Measurements from ENCODE around the gene F10. TPM values are rescaled to one million over a fixed set of nuclear protein-coding genes. Genes with fewer than 3 reads are reported as not detected.

The F10 gene
- total and polyA plus RNA-seq, 2 donors (not counting 3 experiments of a cell fraction or from before 2014, with no cell fraction given): 0.25 TPM; not detected in 1

DNA sequence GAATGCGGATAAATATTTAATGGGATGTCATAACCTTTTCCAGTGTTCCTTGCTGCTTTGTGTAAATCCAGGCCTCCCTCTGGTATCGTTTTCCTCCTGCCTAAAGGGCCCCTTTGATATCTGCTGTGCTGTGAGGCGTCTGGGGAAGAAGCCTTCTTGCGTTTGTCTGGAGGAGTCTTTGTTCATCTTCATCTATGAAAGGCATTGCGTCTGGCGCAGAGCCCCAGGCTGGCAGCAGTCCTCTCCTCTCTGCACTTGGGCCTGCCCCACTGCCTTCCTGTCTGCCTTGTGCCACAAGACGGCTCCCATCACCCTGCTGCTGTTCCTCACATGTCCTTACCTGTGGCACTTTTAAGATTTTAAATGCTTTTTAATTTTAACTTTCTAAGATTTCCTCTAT lies 45.6 kb downstream of the F10 start:
- Histone ChIP-seq H3K9ac (replicated peaks; ENCODE audit: extremely low read depth, insufficient read depth, low read length) (no peak overlapping the region), H3K9me1 (replicated peaks; ENCODE audit: control insufficient read depth, extremely low read depth, insufficient read depth, low read length) (no peaks in the 10 kb centered on the region), H3K4me3 (replicated peaks in 1 of 3; ENCODE audit: insufficient read depth in 1 of 3, low read depth in 1 of 3, low read length in 3 of 3) (no peak overlapping the region), H4K20me1 (replicated peaks; ENCODE audit: control insufficient read depth, extremely low read depth, insufficient read depth, low read length) (no peaks in the 10 kb centered on the region), H3K9me3 (replicated peaks; ENCODE audit: control insufficient read depth, insufficient read depth, low read length) (no peaks in the 10 kb centered on the region), H2AFZ (ENCODE audit: low read depth, low read length) (no peak overlapping the region), H3K36me3 (ENCODE audit: control insufficient read depth in 2 of 2, extremely low read depth in 1 of 2, insufficient read depth in 2 of 2, low read length in 2 of 2) (no peaks in the 10 kb centered on the region), H3K27me3 (ENCODE audit: control insufficient read depth in 2 of 2, insufficient read depth in 2 of 2, low read length in 2 of 2) (peaks cover 0 to 2% of the 10 kb centered on the region in 2 experiments), H3K4me2 (ENCODE audit: insufficient read depth, low read length) (no peak overlapping the region), H3K4me1 (ENCODE audit: control insufficient read depth, extremely low read depth, insufficient read depth, low read length) (peaks cover 24% of the 10 kb centered on the region), H3K27ac (ENCODE audit: insufficient read depth, low read depth, low read length) (no peak overlapping the region), H3K79me2 (ENCODE audit: control insufficient read depth, insufficient read depth, low read length) (no peaks in the 10 kb centered on the region)
- TF ChIP-seq MYC (IDR thresholded peaks at IDR 0.05; ENCODE audit: low read depth, low read length) (no peak), EZH2 (IDR thresholded peaks at IDR 0.05; ENCODE audit: borderline replicate concordance, low read depth, low read length, severe bottlenecking) (no peak), POLR2AphosphoS5 (IDR thresholded peaks at IDR 0.05; ENCODE audit: insufficient read depth, low read depth, low read length) (no peak), POLR2A (IDR thresholded peaks at IDR 0.05; ENCODE audit: low read depth, low read length) (no peak), FOS (IDR thresholded peaks at IDR 0.05; ENCODE audit: borderline replicate concordance, insufficient read depth, low read length) (no peak), JUN (IDR thresholded peaks at IDR 0.05; ENCODE audit: borderline replicate concordance, insufficient read depth, insufficient read length, low read depth) (no peak), GATA2 (IDR thresholded peaks at IDR 0.05; ENCODE audit: insufficient read depth, insufficient read length, low read depth, low read length) (no peak)
- TF ChIP-seq, protein P1, sequence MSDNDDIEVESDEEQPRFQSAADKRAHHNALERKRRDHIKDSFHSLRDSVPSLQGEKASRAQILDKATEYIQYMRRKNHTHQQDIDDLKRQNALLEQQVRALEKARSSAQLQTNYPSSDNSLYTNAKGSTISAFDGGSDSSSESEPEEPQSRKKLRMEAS (IDR thresholded peaks at IDR 0.05; ENCODE audit: insufficient read depth, insufficient read length): no peak
- TF ChIP-seq, protein P2, sequence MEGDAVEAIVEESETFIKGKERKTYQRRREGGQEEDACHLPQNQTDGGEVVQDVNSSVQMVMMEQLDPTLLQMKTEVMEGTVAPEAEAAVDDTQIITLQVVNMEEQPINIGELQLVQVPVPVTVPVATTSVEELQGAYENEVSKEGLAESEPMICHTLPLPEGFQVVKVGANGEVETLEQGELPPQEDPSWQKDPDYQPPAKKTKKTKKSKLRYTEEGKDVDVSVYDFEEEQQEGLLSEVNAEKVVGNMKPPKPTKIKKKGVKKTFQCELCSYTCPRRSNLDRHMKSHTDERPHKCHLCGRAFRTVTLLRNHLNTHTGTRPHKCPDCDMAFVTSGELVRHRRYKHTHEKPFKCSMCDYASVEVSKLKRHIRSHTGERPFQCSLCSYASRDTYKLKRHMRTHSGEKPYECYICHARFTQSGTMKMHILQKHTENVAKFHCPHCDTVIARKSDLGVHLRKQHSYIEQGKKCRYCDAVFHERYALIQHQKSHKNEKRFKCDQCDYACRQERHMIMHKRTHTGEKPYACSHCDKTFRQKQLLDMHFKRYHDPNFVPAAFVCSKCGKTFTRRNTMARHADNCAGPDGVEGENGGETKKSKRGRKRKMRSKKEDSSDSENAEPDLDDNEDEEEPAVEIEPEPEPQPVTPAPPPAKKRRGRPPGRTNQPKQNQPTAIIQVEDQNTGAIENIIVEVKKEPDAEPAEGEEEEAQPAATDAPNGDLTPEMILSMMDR (IDR thresholded peaks at IDR 0.05; ENCODE audit: extremely low read depth in 1 of 2, insufficient read depth in 1 of 2, low read depth in 1 of 2, low read length in 2 of 2): no peak
- intact Hi-C loops (cut with micrococcal nuclease): no loop called here
- no TSS peak for BruUV-seq (replicated peaks)
- POLR2A ChIA-PET: no interaction called here
- no peak for FAIRE-seq
- dilution Hi-C loops (cut with MboI; ENCODE audit: extremely low pct_ligation_motif_present, low sequenced_read_pairs): no loop called here
- CTCF ChIA-PET: no interaction called here
- no peak for DNase-seq (ENCODE audit: low read depth, low spot score)

Data from endothelial cell of umbilical vein (primary cell).